ENCODE results near the gene INSYN2B.
A peak's percentile ranks its signal among the peaks of the same experiment; 100 is the strongest.

The INSYN2B gene

GRCh38 chr5:169980418-169981053 is at the start of gene INSYN2B:
TSS of gene INSYN2B (minus strand) at chr5:169980495. CDS start at chr5:169883898, 96,597 bp downstream.
- no peak within 1 kb of the TSS for H3K4me3 ChIP-seq (ENCODE audit: low read depth, low read length)
- DNase-seq (ENCODE audit: low read depth) = peak; percentile 71
- TF ChIP-seq MYC (IDR thresholded peaks at IDR 0.05; ENCODE audit: low read depth, low read length) = no peak
- peak; percentile 57 for TF ChIP-seq CTCF (IDR thresholded peaks at IDR 0.05; ENCODE audit: low read depth, low read length)

- no peak for TF ChIP-seq POLR2A (IDR thresholded peaks at IDR 0.05; ENCODE audit: extremely low read depth, insufficient read length)
- no peak for TF ChIP-seq CTCF (IDR thresholded peaks at IDR 0.05; ENCODE audit: low read depth, low read length)
- no peak for TF ChIP-seq MYC (IDR thresholded peaks at IDR 0.05; ENCODE audit: low read depth, low read length)
- no peak for TF ChIP-seq MAX (IDR thresholded peaks at IDR 0.05; ENCODE audit: low read depth, low read length)
- DNase-seq (ENCODE audit: low read depth) = no peak
- no peak overlapping the region for H3K4me3 ChIP-seq (ENCODE audit: low read depth, low read length)
Measured at GRCh38 chr5:170028124-170028523, 47.8 kb upstream of the INSYN2B start.

GRCh38 chr5:170025853-170026252 is 45.6 kb upstream of the INSYN2B start:
- DNase-seq (ENCODE audit: low read depth) = no peak
- H3K4me3 ChIP-seq (ENCODE audit: low read depth, low read length) = no peak overlapping the region
- TF ChIP-seq CTCF (IDR thresholded peaks at IDR 0.05; ENCODE audit: low read depth, low read length) = no peak
- no peak for TF ChIP-seq MYC (IDR thresholded peaks at IDR 0.05; ENCODE audit: low read depth, low read length)
- TF ChIP-seq MAX (IDR thresholded peaks at IDR 0.05; ENCODE audit: low read depth, low read length) = no peak
- TF ChIP-seq POLR2A (IDR thresholded peaks at IDR 0.05; ENCODE audit: extremely low read depth, insufficient read length) = no peak

GRCh38 chr5:170021506-170021905 is 41.2 kb upstream of the INSYN2B start:
- DNase-seq (ENCODE audit: low read depth) = no peak
- no peak overlapping the region for H3K4me3 ChIP-seq (ENCODE audit: low read depth, low read length)
- TF ChIP-seq MAX (IDR thresholded peaks at IDR 0.05; ENCODE audit: low read depth, low read length) (no peak), POLR2A (IDR thresholded peaks at IDR 0.05; ENCODE audit: extremely low read depth, insufficient read length) (no peak), CTCF (IDR thresholded peaks at IDR 0.05; ENCODE audit: low read depth, low read length) (no peak), MYC (IDR thresholded peaks at IDR 0.05; ENCODE audit: low read depth, low read length) (no peak)

GRCh38 chr5:170020423-170020822 is 40.1 kb upstream of the INSYN2B start:
- no peak for DNase-seq (ENCODE audit: low read depth)
- H3K4me3 ChIP-seq (ENCODE audit: low read depth, low read length) = no peak overlapping the region
- TF ChIP-seq CTCF (IDR thresholded peaks at IDR 0.05; ENCODE audit: low read depth, low read length) (no peak), POLR2A (IDR thresholded peaks at IDR 0.05; ENCODE audit: extremely low read depth, insufficient read length) (no peak), MAX (IDR thresholded peaks at IDR 0.05; ENCODE audit: low read depth, low read length) (no peak), MYC (IDR thresholded peaks at IDR 0.05; ENCODE audit: low read depth, low read length) (no peak)

GRCh38 chr5:170012622-170013021 is 32.3 kb upstream of the INSYN2B start:
- no peak overlapping the region for H3K4me3 ChIP-seq (ENCODE audit: low read depth, low read length)
- DNase-seq (ENCODE audit: low read depth) = no peak
- TF ChIP-seq POLR2A (IDR thresholded peaks at IDR 0.05; ENCODE audit: extremely low read depth, insufficient read length) (no peak), CTCF (IDR thresholded peaks at IDR 0.05; ENCODE audit: low read depth, low read length) (no peak), MAX (IDR thresholded peaks at IDR 0.05; ENCODE audit: low read depth, low read length) (no peak), MYC (IDR thresholded peaks at IDR 0.05; ENCODE audit: low read depth, low read length) (no peak)
